Tibial nerve (tissue), 4 donors: ENCODE data around the gene LIN7C. TPM values are rescaled to one million over a fixed set of nuclear protein-coding genes. Genes with fewer than 3 reads are reported as not detected.

Source experiments
- DNase-seq, 2 donors: peaks; one replicate each; pipeline ENCODE4 v3.0.0-alpha.2; 2019; ENCODE audit warnings: low spot score in 2 of 2
- H3K27ac ChIP-seq, 4 donors: fragments of 200-600 bp; sonication (generic) in 3 of 4; one replicate each; pipeline ENCODE4 v1.5.1; 2017 to 2019; ENCODE audit warnings: mild to moderate bottlenecking in 1 of 4
- H3K27me3 ChIP-seq, 2 donors: fragments of 200-600 bp; sonication (generic) in 1 of 2; one replicate each; pipeline versions ENCODE4 v1.5.1 to v1.6.0; 2017 to 2019
- H3K36me3 ChIP-seq, 3 donors: fragments of 200-600 bp; sonication (generic); one replicate each; pipeline ENCODE4 v1.5.1; 2018 to 2019
- H3K4me1 ChIP-seq, 4 donors: fragments of 200-600 bp; sonication (generic) in 3 of 4; one replicate each; pipeline ENCODE4 v1.5.1; 2017 to 2019
- H3K4me3 ChIP-seq, 4 donors: fragments of 200-600 bp; sonication (generic) in 3 of 4; one replicate each; pipeline ENCODE4 v1.5.1; 2017 to 2019; ENCODE audit warnings: mild to moderate bottlenecking in 1 of 4, moderate library complexity in 1 of 4
- H3K9me3 ChIP-seq, 4 donors: fragments of 200-600 bp; sonication (generic) in 3 of 4; one replicate each; pipeline ENCODE4 v1.5.1; 2017 to 2019
- CTCF ChIP-seq, 5 experiments: fragments of 200-600 bp in 3 of 5; fragments of 450-650 bp in 2 of 5; sonication (generic) in 3 of 5; IDR thresholded peaks; one replicate each; pipeline ENCODE4 v1.5.1; 2016 to 2019; ENCODE audit warnings: antibody characterized with exemption in 5 of 5, mild to moderate bottlenecking in 3 of 5, moderate library complexity in 2 of 5
- EP300 ChIP-seq, 2 donors: sonication (generic); formaldehyde crosslinking; IDR thresholded peaks; one replicate each; pipeline ENCODE4 v1.6.1; 2017; ENCODE audit warnings: antibody characterized with exemption in 2 of 2, mild to moderate bottlenecking in 1 of 2
- POLR2A ChIP-seq, 2 donors: fragments of 450-650 bp; IDR thresholded peaks; one replicate each; pipeline ENCODE4 v1.6.1; 2017; ENCODE audit warnings: antibody characterized with exemption in 2 of 2, mild to moderate bottlenecking in 2 of 2, moderate library complexity in 2 of 2
- WGBS, 2 donors: methylation state at CpG; one replicate each; pipeline ENCODE4 v1.1.5; 2018; 5-methylcytosine and 5-hydroxymethylcytosine counted together
- total RNA-seq, 4 donors: library from RNA; depleted of rRNA; stranded (reverse); fragments of >200 nt; gene quantifications; one replicate each; pipeline ENCODE4 v1.1.0, GENCODE V29; 2016

The LIN7C gene
- total RNA-seq, 4 donors from 2014 or later = 25.7 to 41.5 (median 36.2) TPM

DNA sequence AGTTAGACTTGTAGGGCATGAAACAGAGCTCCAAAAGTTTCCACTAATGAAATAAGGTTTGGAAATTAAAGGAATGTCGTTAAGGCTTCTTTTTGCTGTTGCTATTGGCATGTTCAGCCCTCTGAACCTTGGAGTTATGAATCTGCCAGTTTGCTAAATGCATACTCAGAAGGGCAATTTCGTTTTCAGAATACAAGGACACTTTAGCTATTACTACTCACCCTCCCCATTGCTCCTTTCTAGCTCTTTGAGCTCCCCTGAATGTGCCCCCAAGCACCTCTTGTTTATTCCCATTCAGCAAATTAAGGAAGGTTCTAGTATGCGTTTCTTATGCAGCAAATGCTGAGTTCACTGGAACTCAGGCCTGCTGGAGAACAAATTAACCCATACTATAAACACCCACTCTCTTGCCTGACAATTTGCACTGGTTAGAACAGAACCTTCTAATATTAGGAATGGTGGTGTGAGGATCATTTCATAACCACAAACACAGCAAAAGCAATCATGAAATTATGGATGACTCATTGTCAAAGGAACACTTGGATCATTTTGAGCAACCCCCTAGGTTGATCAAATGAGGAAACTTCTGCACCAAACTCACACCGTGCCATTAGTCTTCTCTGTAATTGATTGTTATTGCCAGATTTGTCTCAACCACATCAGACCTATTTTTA, 26.2 kb upstream of the LIN7C start:
- Histone ChIP-seq H3K9me3 (no peaks in the 10 kb centered on the region), H3K27ac (no peak overlapping the region), H3K4me1 (peaks cover 0 to 6% (median 0%) of the 10 kb centered on the region in 4 donors), H3K36me3 (no peaks in the 10 kb centered on the region), H3K4me3 (no peak overlapping the region), H3K27me3 (no peaks in the 10 kb centered on the region)
- TF ChIP-seq CTCF (IDR thresholded peaks at IDR 0.05) (no peak), POLR2A (IDR thresholded peaks at IDR 0.05) (no peak), EP300 (IDR thresholded peaks at IDR 0.05) (no peak)
- 59 to 61% methylated on average over 4 of the region's 4 CpGs for WGBS, 2 donors
- DNase-seq = no peak

GRCh38 chr11:27528712-27529111, 22.1 kb upstream of the LIN7C start:
- TF ChIP-seq EP300 (IDR thresholded peaks at IDR 0.05) = no peak
- no peak for TF ChIP-seq CTCF (IDR thresholded peaks at IDR 0.05)
- no peak for TF ChIP-seq POLR2A (IDR thresholded peaks at IDR 0.05)
- no peaks in the 10 kb centered on the region for H3K9me3 ChIP-seq
- H3K27me3 ChIP-seq = no peaks in the 10 kb centered on the region
- no peak for DNase-seq
- H3K27ac ChIP-seq = no peak overlapping the region
- peaks cover 0 to 6% (median 0%) of the 10 kb centered on the region in 4 donors for H3K4me1 ChIP-seq
- no peak overlapping the region for H3K4me3 ChIP-seq
- H3K36me3 ChIP-seq = no peaks in the 10 kb centered on the region

GRCh38 chr11:27526535-27526934, 20.0 kb upstream of the LIN7C start:
- H3K36me3 ChIP-seq = no peaks in the 10 kb centered on the region
- DNase-seq = no peak
- H3K27ac ChIP-seq = no peak overlapping the region
- H3K4me1 ChIP-seq = no peaks in the 10 kb centered on the region
- H3K9me3 ChIP-seq = no peaks in the 10 kb centered on the region
- no peak overlapping the region for H3K4me3 ChIP-seq
- no peaks in the 10 kb centered on the region for H3K27me3 ChIP-seq
- TF ChIP-seq CTCF (IDR thresholded peaks at IDR 0.05) (no peak), EP300 (IDR thresholded peaks at IDR 0.05) (no peak), POLR2A (IDR thresholded peaks at IDR 0.05) (no peak)
- 88 to 89% methylated on average over 2 of the region's 2 CpGs for WGBS, 2 donors

DNA sequence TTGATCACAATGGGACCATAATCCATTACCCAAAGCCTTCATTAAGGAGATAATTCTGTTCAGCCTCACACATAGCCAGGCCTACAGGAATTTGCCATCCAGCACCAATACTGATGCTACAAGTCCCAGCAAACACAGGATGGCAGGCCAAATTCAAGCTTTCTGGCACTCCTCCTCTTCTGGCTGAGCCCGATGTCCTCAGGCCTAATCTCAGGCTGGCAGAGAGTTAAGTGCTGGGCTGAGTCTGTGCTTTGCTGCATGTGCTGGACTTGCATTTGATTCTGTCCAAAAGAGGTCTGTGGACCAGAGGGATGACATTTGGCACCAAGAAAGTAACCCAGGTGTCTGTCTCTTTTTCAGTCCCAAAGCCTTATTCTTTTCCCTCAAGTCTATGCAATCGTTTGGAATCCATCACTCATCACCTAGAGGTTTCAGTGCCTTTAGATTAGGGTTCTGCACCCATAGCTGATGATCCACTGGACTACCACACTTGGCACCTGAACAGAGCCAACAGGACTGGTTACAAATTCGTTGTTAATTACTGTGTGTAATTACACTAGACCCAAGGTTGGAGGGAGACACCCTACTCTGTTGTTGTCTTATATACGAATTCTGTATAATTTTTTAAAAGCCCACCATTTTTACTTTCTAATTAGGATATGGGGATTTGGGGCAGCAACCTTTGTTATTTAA, 19.4 kb upstream of the LIN7C start:
- Histone ChIP-seq H3K36me3 (no peaks in the 10 kb centered on the region), H3K9me3 (no peaks in the 10 kb centered on the region), H3K27ac (no peak overlapping the region), H3K4me1 (no peaks in the 10 kb centered on the region), H3K4me3 (no peak overlapping the region), H3K27me3 (no peaks in the 10 kb centered on the region)
- DNase-seq = no peak
- TF ChIP-seq POLR2A (IDR thresholded peaks at IDR 0.05) (no peak), EP300 (IDR thresholded peaks at IDR 0.05) (no peak), CTCF (IDR thresholded peaks at IDR 0.05) (no peak)
- 88 to 92% methylated on average over 4 of the region's 4 CpGs for WGBS, 2 donors

GRCh38 chr11:27524155-27524554, 17.6 kb upstream of the LIN7C start:
- Histone ChIP-seq H3K4me1 (no peaks in the 10 kb centered on the region), H3K36me3 (peaks cover 0 to 3% (median 0%) of the 10 kb centered on the region in 3 donors), H3K27me3 (no peaks in the 10 kb centered on the region), H3K27ac (no peak overlapping the region), H3K4me3 (no peak overlapping the region), H3K9me3 (no peaks in the 10 kb centered on the region)
- TF ChIP-seq POLR2A (IDR thresholded peaks at IDR 0.05) = no peak
- TF ChIP-seq CTCF (IDR thresholded peaks at IDR 0.05) = no peak
- TF ChIP-seq EP300 (IDR thresholded peaks at IDR 0.05) = no peak
- no peak for DNase-seq
- 57 to 69% methylated on average over 5 of the region's 5 CpGs for WGBS, 2 donors
